ENCODE data around the gene HFE. TPM values are rescaled to one million over a fixed set of nuclear protein-coding genes. Genes with fewer than 3 reads are reported as not detected.

HFE gene
- 13.1 and 14.5 TPM in 2 replicates for total RNA-seq

GRCh38 chr6:26087284-26088115, at the start of gene HFE:
HFE (plus strand) TSS chr6:26087429; CDS start chr6:26087441, 12 bp downstream.

Other genes starting within 250 kb of the HFE start
- not detected in 2 replicates for gene SLC17A3, start 213.2 kb upstream of the HFE start, total RNA-seq
- gene SLC17A2, start 156.7 kb upstream of the HFE start, total RNA-seq: not detected in 2 replicates
- 9.9 and 10.1 TPM in 2 replicates for gene TRIM38, start 124.6 kb upstream of the HFE start, total RNA-seq